CD4-positive, alpha-beta T cell treated with Interferon gamma for 1 hour (primary cell): Measurements from ENCODE around the gene LITAF.
"Not testable (repeated sequence)": the region's sequence is repeated elsewhere in the genome, so short reads cannot be mapped to it uniquely, and the experiment has no call there.

Experiments used
- DNase-seq: peaks from one replicate; pipeline ENCODE4 v3.0.0-alpha.2; 2020

LITAF gene

DNA sequence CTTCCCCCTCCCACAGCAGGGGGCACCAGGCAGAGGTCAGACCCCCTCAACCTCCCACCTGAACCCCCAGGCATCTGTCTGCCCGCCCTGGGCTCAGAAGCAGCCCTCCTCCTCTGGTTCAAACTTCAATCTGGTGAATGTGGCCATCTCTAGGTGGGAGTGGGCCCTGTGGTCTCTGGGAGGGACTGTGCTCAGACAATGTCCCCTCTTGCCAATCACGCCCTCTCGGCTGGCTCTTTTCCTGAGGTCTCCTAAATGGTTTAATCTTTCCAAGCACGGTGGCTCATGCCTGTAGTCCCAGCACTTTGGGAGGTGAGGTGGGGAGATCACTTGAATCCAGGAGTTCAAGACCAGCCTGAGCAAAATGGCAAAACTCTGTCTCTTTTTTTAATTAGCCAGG, 15.2 kb downstream of the LITAF start:
- DNase-seq: no peak

GRCh38 chr16:11570806-11571205, 15.9 kb downstream of the LITAF start:
- DNase-seq: no peak

DNA sequence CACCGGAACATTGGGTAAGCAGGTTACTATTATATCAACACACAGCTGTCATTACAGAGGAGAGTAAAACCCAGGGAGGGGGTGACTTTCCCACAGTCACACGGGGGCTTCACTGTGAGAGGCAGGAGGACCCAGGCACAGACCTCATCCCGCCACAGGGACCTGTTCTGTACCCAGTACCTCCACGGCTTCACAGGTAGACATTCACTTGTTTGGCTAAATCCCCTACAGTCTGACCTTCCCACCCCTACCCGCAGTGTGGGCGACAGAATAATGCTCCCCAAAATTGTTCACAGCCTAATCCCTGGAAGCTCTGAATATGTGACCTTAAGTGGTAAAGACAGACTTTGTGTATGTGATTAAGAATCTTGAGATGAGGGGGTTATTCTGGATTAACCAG, 16.5 kb downstream of the LITAF start:
- DNase-seq: no peak

DNA sequence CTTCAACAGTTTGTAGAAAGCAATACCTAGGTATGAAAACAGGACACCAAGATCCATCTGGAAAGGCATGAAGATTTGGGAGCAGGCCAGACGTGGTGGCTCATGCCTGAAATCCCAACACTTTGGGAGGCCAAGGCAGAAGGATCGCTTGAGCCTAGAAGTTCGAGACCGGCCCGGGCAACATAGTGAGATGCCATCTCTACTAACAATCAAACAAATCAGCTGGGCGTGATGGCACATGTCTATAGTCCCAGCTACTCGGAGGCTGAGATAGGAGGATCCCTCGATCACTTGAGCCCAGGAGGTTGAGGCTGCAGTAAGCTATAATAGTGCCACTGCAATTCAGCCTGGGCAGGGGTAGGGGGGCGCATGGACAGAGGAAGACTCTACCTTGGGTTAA, 20.3 kb downstream of the LITAF start:
- no peak for DNase-seq

GRCh38 chr16:11565665-11566064, 21.1 kb downstream of the LITAF start:
- no peak for DNase-seq

DNA sequence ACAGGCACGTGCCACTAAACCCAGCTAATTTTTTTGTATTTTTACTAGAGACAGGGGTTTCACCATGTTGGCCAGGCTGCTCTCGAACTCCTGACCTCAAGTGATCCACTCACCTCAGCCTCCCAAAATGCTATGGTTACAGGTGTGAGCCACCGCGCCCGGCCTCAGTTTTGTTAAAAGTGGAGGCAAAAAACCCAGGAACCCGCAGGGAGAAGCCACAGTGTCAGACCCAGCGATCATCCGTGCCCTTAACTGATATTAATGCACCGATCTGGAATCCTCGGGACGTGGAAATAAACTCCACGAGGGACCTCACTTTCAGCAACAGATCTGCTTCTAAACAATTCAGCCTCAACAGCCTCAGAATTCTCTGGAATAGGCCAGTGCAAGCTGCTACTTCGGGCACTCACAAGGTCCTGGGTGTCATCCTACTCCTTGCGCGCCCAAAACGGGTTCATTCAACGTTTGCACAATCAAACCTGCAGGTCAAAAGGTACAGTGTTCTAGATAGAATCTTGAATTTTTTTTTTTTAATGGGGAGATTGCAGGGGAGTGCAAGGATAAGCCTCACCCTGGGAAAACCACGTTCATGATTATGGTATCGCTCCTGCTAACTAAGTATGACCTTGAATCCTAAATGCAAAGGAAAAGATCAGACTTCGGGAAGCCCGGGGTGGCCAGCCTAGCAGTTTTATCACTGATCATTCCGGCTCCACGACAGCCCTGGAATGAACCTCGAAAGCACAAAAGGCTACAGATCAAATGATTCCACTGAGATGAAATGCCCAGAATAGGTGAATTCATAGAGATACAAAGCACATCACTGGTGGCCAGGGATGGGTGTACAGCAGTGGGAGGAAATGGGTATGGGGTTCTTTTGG, 22.4 kb downstream of the LITAF start:
- no peak for DNase-seq

DNA sequence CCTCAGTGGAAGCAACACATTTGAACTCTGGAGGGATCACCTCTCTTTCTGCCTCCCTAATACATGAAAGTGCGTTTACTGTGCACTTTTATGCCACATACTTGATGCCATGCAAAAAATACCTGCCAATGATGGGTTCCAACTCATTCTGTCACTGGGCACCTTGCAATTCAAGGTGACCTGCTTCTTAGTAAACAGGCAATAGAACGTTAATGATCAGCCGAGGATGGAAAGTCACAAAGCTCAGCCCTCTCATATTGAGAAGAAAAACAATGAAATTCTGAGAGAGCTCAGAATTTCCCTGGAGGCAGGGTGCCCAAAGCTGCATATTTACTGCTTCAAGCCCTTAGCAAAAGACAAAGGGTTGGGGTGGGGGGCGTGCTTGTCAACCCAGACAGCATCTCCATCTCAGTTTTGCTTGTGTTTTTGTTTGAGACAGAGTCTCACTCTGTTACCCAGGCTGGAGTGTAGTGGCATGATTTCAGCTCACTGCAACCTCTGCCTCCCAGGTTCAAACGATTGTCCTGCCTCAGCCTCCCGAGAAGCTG, 23.2 kb downstream of the LITAF start:
- no peak for DNase-seq

GRCh38 chr16:11562941-11563340, 23.8 kb downstream of the LITAF start:
- peak; percentile 21 for DNase-seq

DNA sequence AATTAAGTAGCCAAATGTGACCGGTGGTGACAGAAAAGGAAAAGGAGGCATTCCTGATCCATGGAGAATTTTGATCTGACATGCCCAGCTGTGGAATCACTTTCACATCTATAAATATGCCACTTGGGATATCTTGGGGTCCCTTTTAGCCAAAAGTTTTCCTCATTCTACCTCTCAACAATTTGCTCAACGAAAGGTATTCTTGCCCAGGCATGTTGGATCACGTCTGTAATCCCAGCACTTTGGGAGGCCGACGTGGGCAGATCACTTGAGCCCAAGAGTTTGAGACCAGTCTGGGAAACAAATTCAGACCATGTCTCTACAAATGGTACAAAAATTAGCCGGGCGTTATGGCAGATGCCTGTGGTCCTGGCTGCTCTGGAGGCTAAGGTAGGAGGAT, 24.3 kb downstream of the LITAF start:
- no peak for DNase-seq

- no peak for DNase-seq
Observed at GRCh38 chr16:11561856-11562255, 24.9 kb downstream of the LITAF start.

GRCh38 chr16:11561454-11561805, 25.3 kb downstream of the LITAF start:
- DNase-seq: no peak

DNA sequence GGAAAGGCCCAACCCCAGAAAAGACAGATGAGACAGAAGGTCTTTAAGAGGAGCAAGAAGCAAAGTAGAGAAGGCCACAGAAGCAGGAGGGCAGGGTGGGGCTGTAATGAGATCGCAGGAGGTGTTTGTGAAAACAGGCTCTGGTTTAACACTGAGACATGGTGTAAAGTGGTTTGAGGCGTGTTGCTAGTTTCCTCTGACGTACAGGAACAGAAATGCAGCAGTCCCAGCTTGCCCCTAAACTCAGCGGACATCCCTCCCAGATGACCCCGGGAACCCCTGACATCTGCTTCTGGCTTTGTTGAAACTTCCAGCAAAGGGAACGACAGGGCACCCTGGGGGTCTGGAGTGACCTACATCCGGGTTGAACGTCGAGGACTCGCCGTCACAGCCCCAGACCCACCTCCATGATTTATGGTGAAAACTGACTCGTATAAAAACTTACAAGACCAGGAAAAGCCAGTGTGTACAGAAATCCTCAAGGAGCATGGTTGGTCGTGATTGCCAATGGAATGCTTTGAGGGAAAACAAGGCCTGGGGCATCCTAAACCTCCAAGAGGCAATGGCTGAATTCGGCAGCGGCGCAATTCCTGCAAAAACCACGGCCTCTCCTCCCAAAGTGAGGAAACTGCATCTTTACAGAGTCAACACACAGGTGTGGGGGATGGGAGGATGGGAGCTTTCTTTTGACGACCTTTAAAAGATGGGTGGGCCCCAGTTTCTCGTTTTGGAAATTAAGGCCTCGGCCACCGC, 25.8 kb downstream of the LITAF start:
- peak; percentile 81 for DNase-seq

GRCh38 chr16:11558308-11558823, 28.4 kb downstream of the LITAF start:
- DNase-seq: not testable (repeated sequence)

DNA sequence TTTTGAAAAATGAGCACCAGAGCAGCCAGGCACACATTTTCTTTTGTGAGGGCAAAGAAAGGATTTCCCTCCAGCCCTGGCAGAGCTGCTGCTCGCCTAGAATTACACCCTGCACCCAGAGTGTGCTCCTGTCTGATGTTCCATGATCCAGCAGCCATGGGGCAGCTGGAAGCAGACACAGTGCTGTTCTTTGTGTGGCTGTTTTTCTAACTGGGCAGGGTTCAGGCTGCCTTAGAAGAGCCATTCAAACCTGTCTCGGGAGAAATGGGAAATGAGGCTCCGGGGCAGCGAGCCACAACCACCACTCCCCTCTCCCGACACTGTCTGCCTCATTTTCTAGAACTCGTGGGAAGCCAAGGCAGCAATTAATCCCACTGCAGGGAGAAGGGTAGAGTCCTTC, 28.9 kb downstream of the LITAF start:
- no peak for DNase-seq

DNA sequence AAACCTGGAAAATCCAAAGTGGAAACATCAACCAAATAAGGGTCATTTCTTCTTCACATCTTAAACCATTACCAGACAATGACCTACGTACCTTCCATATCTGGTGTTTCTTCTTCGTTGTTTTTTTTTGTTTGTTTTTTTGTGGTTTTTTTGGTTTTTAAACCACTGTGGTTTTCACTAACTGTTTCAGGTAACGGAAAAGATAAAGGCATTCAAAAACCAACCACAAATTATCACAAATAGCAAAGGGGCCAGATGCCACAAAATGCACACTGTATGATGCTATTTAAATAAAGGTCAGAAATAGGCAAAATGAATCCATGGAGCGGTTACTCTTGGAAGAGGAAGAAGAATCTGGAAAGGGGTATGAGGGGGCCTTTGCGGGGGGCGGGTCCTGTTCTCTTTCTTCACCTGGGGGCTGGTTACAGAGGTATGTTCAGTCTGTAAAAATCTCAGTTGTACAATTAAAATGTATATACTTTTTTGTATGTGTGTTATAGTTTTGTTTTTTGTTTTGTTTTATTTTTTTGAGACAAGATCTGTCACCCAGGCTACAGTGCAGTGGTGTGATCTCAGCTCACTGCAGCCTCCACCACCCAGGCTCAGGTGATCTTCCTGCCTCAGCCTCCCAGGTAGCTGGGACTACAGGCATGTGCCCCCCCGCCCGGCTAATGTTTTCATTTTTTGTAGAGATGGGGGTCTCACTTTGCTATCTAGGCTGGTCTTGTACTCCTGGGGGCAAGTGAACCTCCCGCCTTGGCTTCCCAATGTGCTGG, 29.6 kb downstream of the LITAF start:
- DNase-seq: peak; percentile 32

DNA sequence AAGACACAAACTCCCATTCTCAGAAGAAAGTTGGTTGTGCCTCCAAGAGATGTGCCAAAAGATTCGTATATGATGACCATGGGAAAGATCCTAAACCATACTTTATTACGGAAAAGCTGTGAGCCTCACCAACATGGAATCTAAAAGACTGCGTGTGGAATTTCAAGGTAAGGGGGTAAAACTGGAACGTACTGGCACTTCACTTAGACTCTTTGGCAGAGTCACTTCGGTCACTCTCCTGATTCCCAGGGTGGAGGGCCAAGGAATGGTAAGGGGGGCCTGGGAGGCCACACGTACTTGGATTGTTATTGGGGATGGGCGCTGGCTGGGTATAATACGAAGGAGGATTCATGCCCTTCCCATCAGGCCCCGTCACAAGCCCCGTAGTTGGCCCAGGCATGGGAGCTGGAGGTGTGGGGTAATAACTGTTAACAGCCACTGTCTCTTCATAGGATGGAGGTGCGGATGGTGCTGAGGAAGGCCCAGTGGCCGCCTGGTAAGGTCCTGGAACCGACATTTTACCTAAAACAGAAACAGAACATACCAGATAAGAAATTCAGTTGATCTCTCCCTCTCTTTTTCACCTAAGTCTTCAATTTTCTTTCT, 30.4 kb downstream of the LITAF start:
- no peak for DNase-seq

DNA sequence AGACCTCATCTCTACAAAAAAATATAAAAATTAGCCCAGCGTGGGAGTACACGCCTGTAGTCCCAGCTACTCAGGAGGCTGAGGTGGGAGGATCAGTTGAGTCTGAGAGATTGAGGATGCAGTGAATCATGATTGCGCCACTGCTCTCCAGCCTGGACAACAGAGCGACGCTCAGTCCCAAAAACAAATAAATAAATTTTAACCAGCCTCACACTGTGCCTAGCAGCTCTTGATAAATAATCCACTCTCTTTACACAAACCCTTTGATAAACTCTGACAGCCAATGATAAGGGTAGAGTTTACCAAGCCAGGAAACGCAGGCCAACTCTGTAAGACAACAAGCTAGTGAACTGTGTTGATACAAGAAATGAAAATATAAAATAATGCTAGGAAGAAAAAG, 32.7 kb downstream of the LITAF start:
- DNase-seq: no peak

GRCh38 chr16:11553371-11553770, 33.3 kb downstream of the LITAF start:
- DNase-seq: no peak

GRCh38 chr16:11552440-11552839, 34.3 kb downstream of the LITAF start:
- no peak for DNase-seq

GRCh38 chr16:11551842-11552241, 34.9 kb downstream of the LITAF start:
- DNase-seq: no peak

GRCh38 chr16:11550791-11551498, 35.8 kb downstream of the LITAF start:
- no peak for DNase-seq
